ENCODE results near the gene CDX1. TPM values are rescaled to one million over a fixed set of nuclear protein-coding genes. Genes with fewer than 3 reads are reported as not detected.

The CDX1 gene
- total RNA-seq, 2 experiments from 2014 or later = not detected

DNA sequence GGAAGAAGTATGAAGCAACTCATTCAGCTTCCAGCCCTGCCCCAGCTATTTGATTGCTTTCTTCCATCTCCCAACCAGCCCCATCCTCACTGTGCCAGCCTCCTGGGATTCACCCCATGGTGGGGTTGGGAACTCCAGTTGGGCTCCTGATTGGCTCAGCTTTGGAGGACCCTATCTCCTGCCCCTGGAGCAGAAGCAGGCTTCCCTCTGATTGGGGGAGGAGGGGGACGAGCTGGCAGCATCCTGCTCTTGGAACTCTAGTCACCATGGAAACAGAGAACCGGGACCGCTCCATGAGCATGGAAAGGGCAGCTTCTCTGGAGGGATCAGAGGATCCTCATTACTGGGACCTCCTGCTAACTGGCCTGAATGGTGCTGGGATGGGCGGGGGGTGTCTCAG is 25.9 kb downstream of the CDX1 start:
- ChIA-PET CTCF (no interaction called here), POLR2A (no interaction called here)

DNA sequence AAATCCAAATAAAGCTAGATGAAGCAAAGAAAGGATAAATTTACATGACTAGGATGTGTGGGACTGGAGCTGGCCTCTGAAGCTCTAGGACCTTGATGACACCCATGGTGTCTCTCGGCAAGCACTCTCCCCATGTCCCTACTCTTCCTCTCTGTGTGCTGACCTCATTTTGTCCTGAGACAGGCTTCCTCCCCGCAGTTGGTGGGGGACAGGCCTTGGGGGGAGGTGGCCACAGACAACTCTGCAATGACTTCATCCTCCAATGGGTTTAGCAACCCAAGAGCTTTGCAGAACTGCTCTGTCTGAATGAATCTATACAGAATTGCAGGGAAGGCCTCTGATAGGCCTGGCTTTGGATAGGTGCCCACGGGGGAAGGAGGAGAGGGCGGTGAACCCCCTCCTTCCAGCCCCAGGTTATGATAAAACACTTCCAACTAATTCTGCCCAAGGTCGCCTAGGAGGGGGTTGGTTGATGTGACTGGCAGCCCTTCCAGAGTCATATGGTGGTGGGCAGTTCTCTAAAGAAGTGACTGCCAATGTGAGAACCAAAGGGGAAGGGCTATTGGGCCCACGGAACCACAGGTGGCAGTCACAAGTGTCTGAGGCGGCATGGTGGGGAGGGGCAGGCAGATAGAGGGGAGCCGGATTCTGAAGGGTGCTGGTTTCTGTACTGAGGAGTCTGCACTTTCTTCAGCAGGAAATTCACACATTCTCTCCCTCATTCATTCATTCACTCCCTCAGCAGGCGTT is 29.3 kb downstream of the CDX1 start:
- ChIA-PET CTCF (interaction anchor here (1.7 kb wide), 1 partner anchor 22 kb away, joined by 4 read pairs; no protein-coding TSS in a partner anchor), POLR2A (no interaction called here)

DNA sequence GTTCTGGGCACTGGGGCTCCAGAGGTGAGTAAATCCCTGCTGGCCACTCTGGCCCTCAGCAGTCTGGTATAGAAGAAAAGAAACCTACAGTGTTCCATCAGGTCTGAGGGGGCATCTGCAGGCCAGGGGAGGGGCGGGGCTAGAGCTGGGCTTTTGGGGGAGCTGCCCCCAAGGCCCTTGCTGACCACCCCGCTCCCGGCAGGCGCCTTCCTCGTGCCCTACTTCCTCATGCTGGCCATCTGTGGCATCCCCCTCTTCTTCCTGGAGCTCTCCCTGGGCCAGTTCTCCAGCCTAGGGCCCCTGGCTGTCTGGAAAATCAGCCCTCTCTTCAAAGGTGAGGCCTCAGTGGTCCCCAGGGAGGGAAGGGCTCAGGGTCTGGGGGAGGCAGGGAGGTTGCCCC is 29.9 kb downstream of the CDX1 start:
- POLR2A ChIA-PET = no interaction called here
- CTCF ChIA-PET = interaction anchor here (1.7 kb wide), 1 partner anchor 22 kb away, joined by 4 read pairs; no protein-coding TSS in a partner anchor

DNA sequence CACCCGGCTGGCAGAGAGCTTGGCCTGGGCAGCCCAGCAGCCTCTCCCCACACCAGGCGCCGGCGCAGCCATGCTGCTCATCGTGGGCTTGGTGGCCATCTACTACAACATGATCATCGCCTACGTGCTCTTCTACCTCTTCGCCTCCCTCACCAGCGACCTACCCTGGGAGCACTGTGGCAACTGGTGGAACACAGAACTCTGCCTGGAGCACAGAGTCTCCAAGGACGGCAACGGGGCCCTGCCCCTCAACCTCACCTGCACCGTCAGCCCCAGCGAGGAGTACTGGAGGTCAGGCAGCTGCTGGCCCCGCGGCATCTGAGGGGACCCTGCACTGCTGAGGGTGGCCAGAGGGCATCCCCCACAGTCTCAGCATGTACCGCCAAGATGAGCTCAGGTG is 30.4 kb downstream of the CDX1 start:
- ChIA-PET CTCF (no interaction called here), POLR2A (no interaction called here)

DNA sequence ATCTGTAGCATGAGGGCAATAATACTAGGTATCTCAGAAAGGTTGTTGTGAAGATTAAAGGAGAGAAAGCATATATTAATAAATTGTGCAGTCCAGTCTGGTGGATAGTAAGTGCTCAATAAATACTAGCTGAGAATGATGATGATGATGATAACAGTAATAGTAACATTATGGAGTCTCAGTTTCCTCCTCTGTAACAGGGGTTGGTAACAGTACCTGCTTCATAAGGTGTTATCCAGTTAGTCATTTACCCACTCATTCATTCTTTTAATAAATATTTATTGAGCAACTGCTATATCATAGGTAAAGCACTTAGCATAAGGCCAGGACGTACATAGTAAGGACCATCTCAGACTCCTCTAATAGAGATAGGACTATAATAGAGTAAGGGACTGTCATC is 30.9 kb downstream of the CDX1 start:
- POLR2A ChIA-PET = no interaction called here
- CTCF ChIA-PET = no interaction called here

DNA sequence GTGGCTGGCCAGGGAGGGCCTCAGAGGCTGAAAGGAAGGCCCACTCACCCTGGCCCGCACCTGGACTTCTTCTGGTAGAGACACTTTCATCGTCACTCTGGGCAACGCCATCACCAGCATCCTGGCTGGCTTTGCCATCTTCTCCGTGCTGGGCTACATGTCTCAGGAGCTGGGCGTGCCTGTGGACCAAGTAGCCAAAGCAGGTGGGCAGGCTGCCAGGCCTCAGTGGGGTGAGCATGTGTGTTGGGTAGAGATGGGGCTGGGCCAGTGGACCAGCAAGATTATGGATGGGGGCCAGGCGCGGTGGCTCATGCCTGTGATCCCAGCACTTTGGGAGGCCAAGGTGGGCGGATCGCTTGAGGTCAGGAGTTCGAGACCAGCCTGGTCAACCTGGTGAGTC is 35.9 kb downstream of the CDX1 start:
- CTCF ChIA-PET = no interaction called here
- POLR2A ChIA-PET = no interaction called here

DNA sequence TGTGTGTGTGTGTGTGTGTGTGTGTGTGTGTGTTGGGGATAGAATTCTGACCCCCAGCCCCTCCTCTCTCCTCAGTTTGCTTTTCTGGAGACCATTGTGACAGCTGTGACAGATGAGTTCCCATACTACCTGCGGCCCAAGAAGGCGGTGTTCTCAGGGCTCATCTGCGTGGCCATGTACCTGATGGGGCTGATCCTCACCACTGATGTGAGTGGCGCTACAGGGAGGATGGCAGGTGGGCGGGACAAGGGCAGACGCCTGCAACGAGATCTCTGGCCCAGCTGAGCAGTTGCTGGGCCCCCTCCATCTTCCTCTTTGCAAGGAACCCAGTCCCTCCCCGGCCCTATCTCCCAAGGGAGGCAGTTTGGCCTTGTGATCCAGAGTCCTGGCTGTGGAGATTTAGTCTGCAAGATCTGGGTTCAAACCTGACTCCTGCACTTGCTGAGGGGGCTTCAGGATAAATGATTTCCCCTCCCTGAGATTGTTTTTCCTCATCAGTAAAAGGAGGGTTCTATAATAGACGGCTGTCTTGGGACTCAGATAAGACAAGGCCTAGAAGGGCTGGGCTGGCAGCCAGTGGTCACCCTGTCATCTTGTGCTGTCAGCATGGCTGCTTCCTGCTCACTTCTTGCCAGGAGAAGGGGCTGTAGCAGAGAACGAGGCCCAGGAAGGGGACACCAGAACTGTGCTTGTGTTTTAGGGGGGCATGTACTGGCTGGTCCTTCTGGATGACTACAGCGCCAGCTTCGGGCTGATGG is 37.4 kb downstream of the CDX1 start:
- POLR2A ChIA-PET = no interaction called here
- CTCF ChIA-PET = no interaction called here

DNA sequence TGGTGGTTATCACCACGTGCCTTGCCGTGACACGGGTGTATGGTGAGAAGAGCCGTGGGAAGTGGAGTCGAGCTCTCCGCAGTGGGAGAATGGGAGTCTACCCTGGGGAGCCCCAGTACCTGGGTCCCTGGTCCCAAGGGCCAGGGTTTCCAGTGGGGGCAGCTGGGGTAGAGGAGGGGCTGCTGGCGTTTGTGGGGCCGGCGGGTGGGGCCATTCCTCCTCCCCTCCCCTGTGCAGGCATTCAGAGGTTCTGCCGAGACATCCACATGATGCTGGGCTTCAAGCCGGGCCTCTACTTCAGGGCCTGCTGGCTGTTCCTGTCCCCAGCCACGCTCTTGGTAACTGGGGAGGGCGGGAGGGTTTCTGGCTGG is 38.0 kb downstream of the CDX1 start:
- POLR2A ChIA-PET = no interaction called here
- CTCF ChIA-PET = no interaction called here

DNA sequence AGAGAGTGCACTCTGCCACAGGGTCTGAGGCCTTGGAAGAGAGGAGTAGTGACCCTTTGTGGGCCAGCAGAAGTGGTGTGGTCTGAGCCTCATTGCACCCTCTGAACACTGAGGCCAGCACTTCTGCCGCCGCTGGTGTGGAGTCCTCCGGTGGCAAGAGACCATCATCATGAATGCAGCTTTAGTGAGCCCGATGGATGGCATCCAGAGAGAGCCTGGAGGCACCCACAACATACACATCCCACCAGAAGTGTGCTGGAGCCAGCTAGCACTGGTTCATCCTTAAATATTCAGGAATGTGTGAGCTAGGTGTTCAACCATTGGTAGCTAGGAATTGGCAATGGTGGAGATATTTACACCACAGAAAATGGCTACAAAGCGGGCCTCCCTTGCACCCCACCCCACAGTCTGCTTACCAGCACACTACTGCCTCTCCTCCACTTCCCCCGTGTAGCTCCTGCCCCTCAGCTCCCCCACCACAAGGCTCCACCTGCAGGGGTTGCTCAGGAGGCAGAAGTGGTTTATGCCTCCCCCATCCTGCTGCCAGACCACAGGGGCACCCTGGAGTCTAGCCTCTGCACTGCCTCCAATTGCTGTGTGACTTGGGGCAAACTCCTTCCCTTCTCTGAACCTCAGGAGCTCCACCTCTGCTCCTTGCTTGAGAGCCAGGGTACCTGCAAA is 39.7 kb downstream of the CDX1 start:
- ChIA-PET CTCF (no interaction called here), POLR2A (no interaction called here)

DNA sequence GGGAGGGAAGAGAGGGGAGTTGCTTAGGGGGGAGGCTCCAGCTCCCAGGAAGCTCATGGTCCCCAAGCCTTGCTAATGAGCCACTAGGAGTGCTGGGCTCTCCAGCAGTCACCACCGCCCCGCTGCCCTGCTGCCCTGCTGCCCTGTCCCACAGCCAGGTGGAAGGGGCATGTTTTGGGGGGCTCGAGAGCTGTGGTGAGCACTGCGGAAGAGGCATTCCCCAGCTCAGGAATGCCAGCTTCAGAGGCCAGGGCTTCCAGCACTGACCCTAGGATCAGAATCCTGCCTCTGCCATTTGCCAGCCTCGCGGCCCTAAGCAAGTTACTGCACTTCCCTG is 40.2 kb downstream of the CDX1 start:
- ChIA-PET POLR2A (no interaction called here), CTCF (no interaction called here)

DNA sequence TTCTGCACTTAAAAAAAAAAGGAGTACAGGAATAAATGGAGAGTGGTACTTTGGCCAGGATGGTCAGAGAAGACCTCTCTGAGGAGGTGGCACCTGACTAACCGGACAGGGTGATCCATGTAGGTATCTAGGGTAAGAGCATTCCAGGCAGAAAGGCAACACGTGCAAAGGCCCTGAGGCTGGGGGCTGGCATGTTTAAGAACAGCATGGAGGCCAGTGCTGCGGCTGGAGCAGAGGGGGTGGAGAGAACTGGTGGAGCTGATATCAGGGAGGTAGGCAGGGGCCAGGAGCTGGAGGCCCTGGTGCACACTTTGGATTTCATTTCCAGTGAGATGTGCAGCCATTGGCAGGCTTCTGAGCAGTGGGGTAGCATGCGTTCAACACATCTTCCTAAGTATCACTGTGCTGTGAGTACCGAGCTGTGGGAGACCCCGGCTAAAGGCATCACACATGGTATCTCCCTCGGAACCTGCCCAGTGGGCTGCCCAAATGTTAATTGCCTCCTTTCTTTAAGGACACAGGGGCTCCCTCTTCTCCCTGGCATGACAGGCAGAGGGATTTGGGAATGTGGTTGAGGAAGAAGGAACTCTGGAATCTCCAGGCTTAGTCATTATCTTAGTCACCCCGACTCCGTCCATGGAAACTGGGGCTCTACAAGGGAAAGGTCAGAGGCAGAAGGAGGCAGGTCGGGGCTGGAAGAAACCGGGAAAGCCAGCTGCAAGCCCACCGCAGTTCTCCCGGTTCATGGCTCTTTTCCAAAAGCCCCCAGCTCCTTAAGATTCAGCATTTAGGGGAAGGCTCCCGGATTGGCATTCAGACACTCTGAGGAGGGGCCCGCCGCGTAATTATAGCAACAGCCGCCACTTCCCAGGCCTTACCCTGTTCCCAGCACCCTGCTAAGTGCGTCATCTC is 41.9 kb downstream of the CDX1 start:
- ChIA-PET POLR2A (interaction anchor here (0.6 kb wide), 1 partner anchor 295 kb away, joined by 3 read pairs; no protein-coding TSS in a partner anchor), CTCF (interaction anchor here (1.8 to 2.2 kb wide), 2 partner anchors 10 to 46 kb away, joined by 4 to 8 read pairs; no protein-coding TSS in a partner anchor)

DNA sequence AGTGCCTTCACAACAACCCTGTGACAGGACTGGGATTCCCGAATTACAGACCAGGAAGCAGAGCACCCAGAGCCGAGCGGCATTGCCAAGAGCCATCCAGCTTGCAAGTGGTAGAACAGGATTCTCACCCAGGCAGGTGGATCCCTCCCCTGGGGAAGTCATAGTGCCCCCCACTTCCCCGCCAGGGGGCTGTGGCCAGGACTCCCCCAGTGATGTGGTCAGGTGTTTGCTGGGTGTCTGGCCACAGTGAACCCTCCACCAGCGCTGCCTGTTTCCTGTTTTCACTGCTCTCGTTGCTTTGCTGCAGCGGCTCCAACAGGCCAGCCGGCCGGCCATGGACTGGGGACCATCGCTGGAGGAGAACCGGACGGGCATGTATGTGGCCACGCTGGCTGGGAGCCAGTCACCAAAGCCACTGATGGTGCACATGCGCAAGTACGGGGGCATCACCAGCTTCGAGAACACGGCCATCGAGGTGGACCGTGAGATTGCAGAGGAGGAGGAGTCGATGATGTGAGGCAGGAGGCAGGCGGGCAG is 42.6 kb downstream of the CDX1 start:
- POLR2A ChIA-PET = no interaction called here
- CTCF ChIA-PET = interaction anchor here (1.8 to 2.2 kb wide), 2 partner anchors 9 to 46 kb away, joined by 4 to 8 read pairs; no protein-coding TSS in a partner anchor

DNA sequence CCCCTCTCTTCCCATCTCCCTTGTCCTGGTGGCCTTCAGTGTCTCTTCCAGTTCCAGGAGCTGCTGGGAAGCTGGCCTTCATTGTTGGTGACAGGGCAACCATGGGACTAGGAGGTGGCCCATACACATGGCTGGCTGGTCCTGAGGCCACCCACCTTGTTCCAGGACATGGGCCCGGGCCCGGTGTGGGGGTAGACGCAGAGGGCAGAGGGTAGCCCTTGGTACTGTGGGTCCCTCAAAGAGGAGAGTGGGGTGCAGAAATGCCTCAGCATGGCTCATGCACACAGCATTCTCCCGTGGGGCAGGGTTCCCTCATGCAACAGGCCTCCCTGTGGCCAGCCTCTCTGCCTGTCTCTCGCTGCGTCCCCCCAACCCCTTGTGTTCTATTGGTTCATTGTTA is 44.1 kb downstream of the CDX1 start:
- ChIA-PET CTCF (no interaction called here), POLR2A (no interaction called here)

DNA sequence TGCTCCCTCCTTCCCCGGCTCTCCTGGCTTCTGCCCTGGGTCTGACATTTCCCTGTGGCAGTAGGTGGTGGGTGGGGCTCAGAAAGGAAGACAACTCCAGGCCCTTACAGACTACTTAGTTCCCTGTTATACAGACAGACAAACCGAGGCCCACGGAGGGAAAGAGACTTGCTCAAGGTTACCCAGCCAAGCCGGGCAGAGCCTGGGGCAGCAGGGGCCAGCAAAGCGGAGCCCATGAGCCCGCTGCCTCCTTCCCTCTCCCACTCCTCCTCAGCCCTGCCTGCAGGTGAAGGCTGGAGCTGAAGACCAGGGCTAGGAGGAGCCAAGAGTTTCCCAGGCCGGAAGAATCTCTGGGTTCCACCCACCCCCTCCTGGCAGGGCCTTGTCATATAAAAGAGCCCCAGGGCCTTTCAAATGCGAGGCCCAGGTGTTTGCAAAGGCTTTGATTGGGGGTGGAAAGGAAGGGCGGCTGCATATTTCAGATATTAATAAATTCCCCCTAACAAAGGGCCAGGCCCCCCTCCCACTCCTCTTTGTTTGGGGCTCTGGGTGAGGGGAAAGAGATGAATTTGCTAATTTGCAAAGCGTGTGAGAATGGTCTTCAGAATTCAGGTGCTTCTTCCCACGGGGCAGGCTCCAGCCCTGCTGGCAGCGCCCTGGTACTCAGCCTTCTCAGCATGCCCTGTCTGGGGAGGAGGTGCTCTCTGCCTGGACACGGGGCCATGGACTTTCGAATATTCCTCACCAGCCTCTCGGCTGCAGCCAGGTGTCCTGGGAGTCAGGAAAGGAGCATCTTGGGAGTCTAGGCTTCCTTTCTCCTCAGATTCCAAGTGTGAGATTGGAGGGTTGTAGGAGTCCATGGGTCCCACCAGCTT is 44.8 kb downstream of the CDX1 start:
- ChIA-PET POLR2A (no interaction called here), CTCF (no interaction called here)

DNA sequence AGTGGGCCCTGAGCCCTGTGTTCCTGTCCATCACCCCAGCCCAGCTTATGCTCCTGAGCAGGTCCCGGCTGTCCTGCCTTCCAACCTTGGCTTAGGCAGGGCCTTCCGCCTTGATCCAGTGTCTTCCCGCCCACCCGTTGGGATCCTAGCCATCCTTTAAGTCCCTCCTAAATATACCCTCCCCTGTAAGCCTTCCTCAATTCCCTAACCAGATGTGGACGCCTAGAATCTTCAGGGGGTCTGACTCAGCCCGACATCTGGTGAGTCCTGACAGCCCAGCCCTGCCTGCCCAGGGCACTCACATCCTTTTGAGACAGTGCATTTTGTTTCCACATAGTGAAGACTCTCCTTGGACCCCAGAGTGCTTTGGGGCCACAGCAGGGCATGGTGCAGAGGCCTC is 47.0 kb downstream of the CDX1 start:
- POLR2A ChIA-PET = no interaction called here
- CTCF ChIA-PET = no interaction called here

DNA sequence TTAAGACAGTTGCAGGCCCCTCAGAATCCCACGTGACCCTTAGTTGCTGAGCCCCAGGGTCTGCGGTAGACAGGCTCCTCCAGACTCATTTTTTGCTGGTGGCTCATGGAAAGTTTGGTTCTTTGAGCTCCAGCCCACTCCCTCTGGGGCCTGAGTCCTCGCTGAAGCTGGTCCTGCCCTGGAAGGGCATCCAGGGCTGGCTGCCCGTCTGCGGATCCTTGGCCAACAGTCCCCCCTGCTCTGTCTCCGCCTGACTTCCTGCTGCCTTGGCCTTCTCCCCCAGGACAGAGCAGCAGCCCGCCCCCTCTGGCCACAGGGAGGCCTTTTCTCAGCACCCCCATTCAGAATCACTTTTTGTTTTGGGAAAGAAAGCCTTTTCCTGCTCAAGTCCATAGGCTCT is 47.7 kb downstream of the CDX1 start:
- ChIA-PET CTCF (no interaction called here), POLR2A (no interaction called here)

DNA sequence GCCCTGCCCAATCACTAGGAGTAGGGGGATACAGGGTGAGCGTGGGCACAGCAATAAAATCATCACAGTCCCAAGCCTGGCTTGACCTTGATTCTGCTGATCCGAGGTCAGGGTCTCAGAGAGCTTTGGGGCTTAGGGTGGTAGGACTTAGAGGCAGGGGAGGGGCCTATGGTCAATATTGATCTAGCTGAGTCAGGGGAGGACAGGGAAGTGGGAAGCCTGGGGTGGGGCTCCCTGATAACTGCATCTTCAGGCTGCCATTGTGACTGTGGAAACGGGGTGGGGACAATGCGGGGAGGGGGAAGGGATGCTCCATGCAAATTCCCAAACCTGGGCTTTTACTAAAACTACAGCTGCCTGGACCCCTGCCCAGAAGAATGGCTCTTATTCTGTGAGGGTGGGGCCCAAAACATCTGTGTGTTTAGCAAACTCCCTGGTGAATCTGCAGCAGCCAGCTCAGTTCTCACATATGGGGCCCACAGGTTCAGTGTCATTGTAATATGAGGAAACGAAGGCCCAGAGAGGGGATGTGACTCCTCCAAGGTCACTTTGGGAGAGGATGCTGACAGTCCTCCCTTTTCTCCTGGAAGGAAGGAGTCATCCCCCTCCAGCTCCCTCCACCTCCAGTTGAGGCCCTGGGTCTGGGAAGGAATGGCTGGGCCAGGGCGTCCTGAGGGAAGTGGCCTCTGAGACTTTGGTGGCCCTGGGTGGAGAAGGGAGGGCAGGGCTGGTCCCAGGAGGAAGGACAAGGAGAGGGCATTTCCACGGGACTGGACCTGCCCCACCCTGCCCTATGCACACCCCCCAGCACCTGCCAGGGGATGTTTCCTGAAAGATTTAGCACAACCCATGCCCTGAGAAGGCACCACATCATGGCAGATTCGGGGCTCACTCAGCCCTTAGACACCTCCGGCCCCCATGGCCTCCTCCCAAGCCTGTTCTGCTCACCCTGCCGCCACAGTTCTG is 49.7 kb downstream of the CDX1 start:
- CTCF ChIA-PET = interaction anchor here (1.2 kb wide), 1 partner anchor 54 kb away, joined by 3 read pairs; no protein-coding TSS in a partner anchor
- POLR2A ChIA-PET = no interaction called here

DNA sequence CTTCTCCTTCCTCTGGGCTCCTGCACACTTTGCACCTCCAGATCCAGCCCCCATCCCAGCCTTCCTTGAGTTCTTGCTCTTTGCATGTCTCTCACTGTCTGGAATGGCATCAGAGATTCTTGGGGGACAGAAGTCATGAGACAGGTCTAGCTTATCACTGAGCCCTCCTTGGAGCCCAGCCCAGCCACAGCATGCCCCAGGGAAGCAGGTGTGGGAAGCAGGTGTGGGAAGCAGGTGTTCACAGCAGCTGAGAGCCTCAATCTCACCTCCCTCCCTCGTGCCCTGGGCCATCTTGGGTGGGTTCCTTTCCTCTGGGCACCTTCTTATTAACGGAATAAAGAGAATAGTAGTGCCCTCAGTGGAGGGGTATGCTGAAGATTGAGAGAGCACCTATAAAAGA is 50.5 kb downstream of the CDX1 start:
- POLR2A ChIA-PET = no interaction called here
- CTCF ChIA-PET = interaction anchor here (1.2 to 1.9 kb wide), 5 partner anchors 8 to 95 kb away, joined by 3 to 8 read pairs (median 3); no protein-coding TSS in a partner anchor
